Coronary artery (tissue), 2 donors: ENCODE measurements around the gene THSD7B.

Experiments
- DNase-seq: peaks from one replicate; pipeline ENCODE4 v3.0.0-alpha.2; 2017; ENCODE audit warnings: low spot score
- H3K27ac ChIP-seq, 2 donors: fragments of 200-600 bp; sonication (generic); one replicate each; pipeline ENCODE4 v1.5.1; 2016 to 2019
- H3K4me3 ChIP-seq: fragments of 200-600 bp; sonication (generic); 2 replicates; pipeline ENCODE4 v1.5.1; 2016; ENCODE audit warnings: mild to moderate bottlenecking, moderate library complexity
- CTCF ChIP-seq: fragments of 200-600 bp; sonication (generic); IDR thresholded peaks from one replicate; pipeline ENCODE4 v1.5.1; 2019; ENCODE audit warnings: antibody characterized with exemption

THSD7B gene

GRCh38 chr2:137718786-137719185, 953.4 kb downstream of the THSD7B start:
- H3K27ac ChIP-seq: no peak overlapping the region
- no peak overlapping the region for H3K4me3 ChIP-seq
- DNase-seq: no peak
- TF ChIP-seq CTCF: no peak

GRCh38 chr2:137721733-137722132, 956.4 kb downstream of the THSD7B start:
- Histone ChIP-seq H3K4me3 (no peak overlapping the region), H3K27ac (no peak overlapping the region)
- no peak for DNase-seq
- no peak for TF ChIP-seq CTCF

GRCh38 chr2:137724912-137725311, 959.6 kb downstream of the THSD7B start:
- no peak overlapping the region for H3K4me3 ChIP-seq
- no peak for TF ChIP-seq CTCF
- no peak overlapping the region for H3K27ac ChIP-seq
- no peak for DNase-seq
